K562 (cell line): Measurements from ENCODE around the gene C2CD4D. TPM values are rescaled to one million over a fixed set of nuclear protein-coding genes. Genes with fewer than 3 reads are reported as not detected.
"Not testable (repeated sequence)": the region's sequence is repeated elsewhere in the genome, so short reads cannot be mapped to it uniquely, and the experiment has no call there.

ENCODE experiments used
- ATAC-seq: fragments of 200-7000 bp; cut with Tn5 transposase; 3 replicates; pipeline ENCODE4 v1.9.1; 2020; ENCODE audit warnings: moderate library complexity
- BruUV-seq: library from RNA; stranded (reverse); fragments of 400-500 nt; replicated peaks from 2 replicates; lab custom pipeline; 2021; lab: Mats Ljungman, UMichigan
- CTCF ChIA-PET: fragments of 300-600 bp; formaldehyde crosslinking; extraction: SDS; loops from one replicate; lab custom pipeline; 2021; ENCODE audit warnings: low intra/inter-chr PET ratio; lab: Yijun Ruan, JAX
- POLR2A ChIA-PET: fragments of 300-600, 350-650 bp; sonication (Branson Sonifier 250); formaldehyde crosslinking; extraction: SDS; loops from one replicate; lab custom pipeline; 2021; ENCODE audit warnings: antibody characterized with exemption, inconsistent platforms; lab: Yijun Ruan, JAX
- DNase-seq, 4 experiments: peaks; one replicate each; pipeline versions ENCODE4 v3.0.0 to v3.0.0-alpha.2; 2011 to 2018; ENCODE audit warnings: low spot score in 3 of 4, mixed read lengths in 3 of 4; ENCODE audit errors: extremely low read depth in 1 of 4
- FAIRE-seq: peaks from 2 replicates; lab custom pipeline; 2011; peaks lifted over from hg19 to GRCh38; lab: Jason Lieb, UNC
- H2AFZ ChIP-seq: 2 replicates; pipeline ENCODE4 v1.6.0; 2011; ENCODE audit warnings: low read depth, low read length, control low read depth, inconsistent platforms
- H3K27ac ChIP-seq: fragments of 200-600 bp; 3 replicates; pipeline ENCODE4 v1.8.0; 2011; ENCODE audit warnings: low read depth, mild to moderate bottlenecking, control low read depth, inconsistent platforms, low read length, moderate library complexity, mixed read lengths; ENCODE audit errors: extremely low read depth
- H3K27me3 ChIP-seq, 2 experiments: fragments of 300-600 bp in 1 of 2; 2 replicates in 1 of 2; 3 replicates in 1 of 2; pipeline versions ENCODE4 v1.6.0 to v1.8.0; 2011; ENCODE audit warnings: inconsistent platforms in 2 of 2, low read length in 2 of 2, mild to moderate bottlenecking in 1 of 2, mixed read lengths in 1 of 2, moderate library complexity in 1 of 2; ENCODE audit not compliant: control insufficient read depth in 2 of 2, insufficient read depth in 2 of 2
- H3K36me3 ChIP-seq: fragments of 300-600 bp; 3 replicates; pipeline ENCODE4 v1.8.0; 2011; ENCODE audit warnings: mild to moderate bottlenecking, low read length, inconsistent platforms; ENCODE audit not compliant: control insufficient read depth, insufficient read depth
- H3K4me1 ChIP-seq, 2 experiments: fragments of 200-600 bp in 1 of 2; replicated peaks in 1 of 2; 2 replicates in 1 of 2; 3 replicates in 1 of 2; pipeline versions ENCODE4 v1.5.1 to v1.8.0; 2011; ENCODE audit warnings: inconsistent platforms in 2 of 2, low read length in 2 of 2, mild to moderate bottlenecking in 1 of 2, mixed read lengths in 1 of 2, moderate library complexity in 1 of 2; ENCODE audit not compliant: control insufficient read depth in 2 of 2, insufficient read depth in 2 of 2
- H3K4me2 ChIP-seq: 2 replicates; pipeline ENCODE4 v1.6.1; 2011; ENCODE audit warnings: low read length, control low read depth, inconsistent platforms, mixed read lengths; ENCODE audit not compliant: insufficient read depth
- H3K4me3 ChIP-seq: fragments of 200-600 bp; sonication (generic), shearing (Covaris generic); 2 replicates; pipeline ENCODE4 v1.5.1; 2016; ENCODE audit warnings: control low read depth, inconsistent platforms
- H3K79me2 ChIP-seq: fragments of 200-600 bp; 3 replicates; pipeline ENCODE4 v1.8.0; 2011; ENCODE audit warnings: low read length, inconsistent platforms; ENCODE audit not compliant: control insufficient read depth, insufficient read depth
- H3K9ac ChIP-seq, 2 experiments: 2 replicates each; pipeline versions ENCODE4 v1.6.0 to v1.6.1; 2011; ENCODE audit warnings: low read depth in 2 of 2, low read length in 2 of 2, control low read depth in 1 of 2, inconsistent platforms in 1 of 2, mild to moderate bottlenecking in 1 of 2, mixed read lengths in 1 of 2; ENCODE audit not compliant: insufficient read depth in 1 of 2
- H3K9me1 ChIP-seq: one replicate; pipeline ENCODE4 v1.6.0; 2011; ENCODE audit warnings: inconsistent platforms, mild to moderate bottlenecking, low read length, moderate library complexity; ENCODE audit not compliant: control insufficient read depth, insufficient read depth
- H3K9me3 ChIP-seq: replicated peaks from 2 replicates; pipeline ENCODE4 v1.5.1; 2011; ENCODE audit warnings: low read depth, low read length, inconsistent platforms; ENCODE audit not compliant: control insufficient read depth, insufficient read depth
- H4K20me1 ChIP-seq: replicated peaks from 2 replicates; pipeline ENCODE4 v1.6.1; 2011; ENCODE audit warnings: low read length, inconsistent platforms, mixed read lengths; ENCODE audit not compliant: control insufficient read depth, insufficient read depth
- CHD7 ChIP-seq: fragments of 200-600 bp; sonication (generic); IDR thresholded peaks from one replicate; pipeline ENCODE4 v1.6.1; 2012; ENCODE audit warnings: mild to moderate bottlenecking, low read depth, low read length, inconsistent platforms
- WGBS: fragments of 100-300 bp; shearing (Covaris generic); methylation state at CpG from one replicate; pipeline ENCODE4 v1.1.6; 2016; ENCODE audit warnings: low coverage, mixed read lengths; ENCODE audit not compliant: insufficient coverage; ENCODE audit errors: missing lambda C conversion rate; 5-methylcytosine and 5-hydroxymethylcytosine counted together
- in situ Hi-C: fragments of 300-500 bp; cut with MboI; formaldehyde crosslinking; loops from 4 replicates; pipeline ENCODE4 v1.15.0; 2018; ENCODE audit warnings: inconsistent platforms, mixed read lengths
- intact Hi-C: fragments of 100-400 bp; cut with micrococcal nuclease; formaldehyde crosslinking; loops from 2 replicates; pipeline ENCODE4 v1.14.2; 2022
- polyA plus RNA-seq, 8 experiments: library from polyadenylated mRNA; depleted of rRNA in 4 of 8; stranded (reverse) in 5 of 8; unstranded in 3 of 8; fragments of >200 nt; fragmentation: Nextera tagmentation in 2 of 8; fragmentation: Illumina TruSeq in 1 of 8; extraction: Ambion mirVana in 2 of 8; extraction: Trizol in 1 of 8; gene quantifications; 2 replicates each; pipeline versions ENCODE4 v1.2.1 to v1.2.3, GENCODE V29; 2011 to 2014; ENCODE audit warnings: inconsistent platforms in 1 of 8, missing spikeins in 1 of 8
- total RNA-seq, 7 experiments: library from RNA; depleted of rRNA in 6 of 7; stranded (reverse); fragments of >200 nt in 6 of 7; fragmentation: Illumina TruSeq in 2 of 7; extraction: Trizol in 2 of 7; gene quantifications; 2 replicates each; pipeline versions ENCODE4 v1.2.1 to v1.2.3, GENCODE V29; 2011 to 2021; ENCODE audit warnings: low replicate concordance in 1 of 7

C2CD4D gene
- total and polyA plus RNA-seq, 9 of the 15 experiments (the other 6 are each of a cell fraction or from before 2014, with no cell fraction given), result not detected

- no peak for TF ChIP-seq CHD7
These were observed 45.9 kb upstream of the C2CD4D start (continued) for GRCh38 chr1:151885479-151885878.

- ATAC-seq, H3K4me2 ChIP-seq, H2AFZ ChIP-seq, H3K9ac ChIP-seq, H3K9me3 ChIP-seq, H3K9me1 ChIP-seq, H3K27ac ChIP-seq, H4K20me1 ChIP-seq, H3K4me1 ChIP-seq, intact Hi-C loops, H3K27me3 ChIP-seq, H3K4me3 ChIP-seq, POLR2A ChIA-PET, BruUV-seq, DNase-seq, in situ Hi-C loops, CTCF ChIA-PET, H3K79me2 ChIP-seq, FAIRE-seq: not testable (repeated sequence)
- 97% methylated on average over 5 of the region's 5 CpGs for WGBS
- H3K36me3 ChIP-seq, result peaks cover 34% of the 10 kb centered on the region
These were observed 45.3 kb upstream of the C2CD4D start for GRCh38 chr1:151884879-151885278.

- H3K9me3 ChIP-seq, H3K4me1 ChIP-seq, FAIRE-seq, CTCF ChIA-PET, ATAC-seq, intact Hi-C loops, H3K9ac ChIP-seq, in situ Hi-C loops, H4K20me1 ChIP-seq, H3K79me2 ChIP-seq, DNase-seq, H2AFZ ChIP-seq, H3K27ac ChIP-seq, H3K9me1 ChIP-seq, H3K4me3 ChIP-seq, H3K4me2 ChIP-seq, H3K27me3 ChIP-seq, BruUV-seq: not testable (repeated sequence)
- POLR2A ChIA-PET, result interaction anchor here (0.5 to 0.9 kb wide), 3 partner anchors 12 to 883 kb away, joined by 3 to 6 read pairs (median 3); no protein-coding TSS in a partner anchor
- 85% methylated on average over 2 of the region's 3 CpGs for WGBS
- peaks cover 32% of the 10 kb centered on the region for H3K36me3 ChIP-seq
These were observed 44.8 kb upstream of the C2CD4D start for GRCh38 chr1:151884445-151884844.
